Lower leg skin (tissue), 3 donors: ENCODE data around the gene CNTNAP3.
"Not testable (repeated sequence)": the region's sequence is repeated elsewhere in the genome, so short reads cannot be mapped to it uniquely, and the experiment has no call there.

Experiments used
- CTCF ChIP-seq, 3 donors: fragments of 450-650 bp; IDR thresholded peaks; one replicate each; pipeline ENCODE4 v1.5.1; 2016; ENCODE audit warnings: antibody characterized with exemption in 3 of 3, mild to moderate bottlenecking in 3 of 3, moderate library complexity in 2 of 3
- POLR2A ChIP-seq, 2 donors: fragments of 450-650 bp; IDR thresholded peaks; one replicate each; pipeline ENCODE4 v1.6.1; 2016 to 2017; ENCODE audit warnings: antibody characterized with exemption in 2 of 2, mild to moderate bottlenecking in 1 of 2, moderate library complexity in 1 of 2

GRCh38 chr9:39042352-39042803 is 245.6 kb downstream of the CNTNAP3 start:
- TF ChIP-seq CTCF, POLR2A (IDR thresholded peaks at IDR 0.05): not testable (repeated sequence)
